Lower lobe of right lung (tissue), 2 donors: ENCODE measurements around the gene WWC1. TPM values are rescaled to one million over a fixed set of nuclear protein-coding genes. Genes with fewer than 3 reads are reported as not detected.

ENCODE experiments used
- ATAC-seq, 2 donors: fragments of 200-7000 bp; cut with Tn5 transposase; one replicate each; pipeline ENCODE4 v1.9.1; 2020 to 2022; ENCODE audit warnings: mild to moderate bottlenecking in 2 of 2, moderate library complexity in 2 of 2
- DNase-seq: peaks from one replicate; pipeline ENCODE4 v3.0.0-alpha.2; 2020
- H3K27ac ChIP-seq: fragments of 200-600 bp; one replicate; pipeline ENCODE4 v1.8.0; 2022
- H3K27me3 ChIP-seq: fragments of 200-600 bp; one replicate; pipeline ENCODE4 v1.8.0; 2022; ENCODE audit warnings: low read depth
- H3K36me3 ChIP-seq: fragments of 200-600 bp; one replicate; pipeline ENCODE4 v1.8.0; 2022; ENCODE audit warnings: mild to moderate bottlenecking
- H3K4me1 ChIP-seq: fragments of 200-600 bp; one replicate; pipeline ENCODE4 v1.8.0; 2022
- H3K4me3 ChIP-seq: fragments of 200-600 bp; one replicate; pipeline ENCODE4 v1.8.0; 2022; ENCODE audit warnings: mild to moderate bottlenecking
- H3K9me3 ChIP-seq: fragments of 200-600 bp; one replicate; pipeline ENCODE4 v1.8.0; 2022
- CTCF ChIP-seq: fragments of 200-600 bp; IDR thresholded peaks from one replicate; pipeline ENCODE4 v1.8.0; 2022; ENCODE audit warnings: antibody characterized with exemption, mild to moderate bottlenecking
- intact Hi-C: fragments of 100-400 bp; cut with DNase I; formaldehyde crosslinking; loops from one replicate; pipeline ENCODE4 v1.11.0; 2022
- total RNA-seq: library from RNA; stranded (reverse); fragmentation: NEBNext Ultra II Directional; extraction: Animal tissue kit (Norgen Biotek cat#: 25700); gene quantifications from one replicate; pipeline ENCODE4 v1.2.1, GENCODE V29; 2021
- donor health status: DM: no; HTN: yes; CAD: no; lungs with severe emphysema.

WWC1 gene
- total RNA-seq, 1 donor from 2014 or later = 61.9 TPM

GRCh38 chr5:168295574-168296201, 4.2 kb downstream of the WWC1 start:
- Histone ChIP-seq H3K9me3 (no peaks in the 10 kb centered on the region), H3K4me3 (peak overlapping the region; percentile 11), H3K36me3 (no peaks in the 10 kb centered on the region), H3K27ac (peak overlapping the region; percentile 58), H3K4me1 (peaks cover 28% of the 10 kb centered on the region), H3K27me3 (peaks cover 25% of the 10 kb centered on the region)
- peak; percentile 69 to 73 for ATAC-seq
- peak; percentile 58 for DNase-seq
- intact Hi-C loops = no loop called here
- peak; percentile 31 for TF ChIP-seq CTCF

- Histone ChIP-seq H3K9me3 (no peaks in the 10 kb centered on the region), H3K27ac (no peak overlapping the region), H3K27me3 (peaks cover 16% of the 10 kb centered on the region), H3K4me1 (peaks cover 20% of the 10 kb centered on the region), H3K4me3 (no peak overlapping the region), H3K36me3 (no peaks in the 10 kb centered on the region)
- no peak for TF ChIP-seq CTCF
- ATAC-seq (no peak), DNase-seq (no peak)
- intact Hi-C loops = no loop called here
Measured at GRCh38 chr5:168296682-168297081, 5.2 kb downstream of the WWC1 start.

- Histone ChIP-seq H3K27ac (no peak overlapping the region), H3K4me1 (peaks cover 27% of the 10 kb centered on the region), H3K27me3 (no peaks in the 10 kb centered on the region), H3K4me3 (no peak overlapping the region), H3K9me3 (no peaks in the 10 kb centered on the region), H3K36me3 (no peaks in the 10 kb centered on the region)
- DNase-seq (no peak), ATAC-seq (no peak)
- intact Hi-C loops = no loop called here
- no peak for TF ChIP-seq CTCF
Measured at GRCh38 chr5:168298949-168299348, 7.5 kb downstream of the WWC1 start.

- no peaks in the 10 kb centered on the region for H3K36me3 ChIP-seq
- H3K27ac ChIP-seq = no peak overlapping the region
- no peaks in the 10 kb centered on the region for H3K9me3 ChIP-seq
- H3K27me3 ChIP-seq = no peaks in the 10 kb centered on the region
- no peak for ATAC-seq
- H3K4me1 ChIP-seq = peaks cover 27% of the 10 kb centered on the region
- H3K4me3 ChIP-seq = no peak overlapping the region
- intact Hi-C loops = no loop called here
- no peak for DNase-seq
- TF ChIP-seq CTCF = no peak
Measured at GRCh38 chr5:168299372-168299771, 7.9 kb downstream of the WWC1 start.

- no peak for DNase-seq
- H3K27me3 ChIP-seq = no peaks in the 10 kb centered on the region
- intact Hi-C loops = no loop called here
- H3K4me3 ChIP-seq = no peak overlapping the region
- TF ChIP-seq CTCF = no peak
- ATAC-seq = no peak
- H3K4me1 ChIP-seq = peaks cover 25% of the 10 kb centered on the region
- H3K36me3 ChIP-seq = no peaks in the 10 kb centered on the region
- no peaks in the 10 kb centered on the region for H3K9me3 ChIP-seq
- H3K27ac ChIP-seq = no peak overlapping the region
Measured at GRCh38 chr5:168300326-168301182, 9.1 kb downstream of the WWC1 start.
